ENCODE measurements around the gene RPTOR.
"Not testable (repeated sequence)": the region's sequence is repeated elsewhere in the genome, so short reads cannot be mapped to it uniquely, and the experiment has no call there.

Gene RPTOR

DNA sequence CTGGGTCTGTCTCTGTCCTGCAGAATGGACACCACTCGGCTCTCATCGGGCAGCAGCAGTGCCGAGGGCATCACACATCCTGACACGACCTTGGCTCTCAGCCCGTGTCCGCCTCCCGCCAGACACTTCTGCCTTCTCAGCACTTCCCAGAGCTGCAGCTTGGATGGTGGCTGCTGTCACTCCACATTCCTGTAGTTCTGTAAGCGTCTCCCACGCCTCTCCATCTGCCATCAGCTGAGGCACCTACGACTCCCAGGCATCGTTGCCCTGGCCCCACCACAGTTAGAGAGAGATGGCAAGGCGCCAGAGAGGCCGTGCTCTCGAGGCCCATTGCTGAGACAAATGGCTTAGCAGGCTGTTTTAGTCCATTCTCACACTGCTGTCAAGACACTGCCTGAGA is 251.1 kb downstream of the RPTOR start:
- no peak for DNase-seq (ENCODE audit: low read depth, low spot score)

DNA sequence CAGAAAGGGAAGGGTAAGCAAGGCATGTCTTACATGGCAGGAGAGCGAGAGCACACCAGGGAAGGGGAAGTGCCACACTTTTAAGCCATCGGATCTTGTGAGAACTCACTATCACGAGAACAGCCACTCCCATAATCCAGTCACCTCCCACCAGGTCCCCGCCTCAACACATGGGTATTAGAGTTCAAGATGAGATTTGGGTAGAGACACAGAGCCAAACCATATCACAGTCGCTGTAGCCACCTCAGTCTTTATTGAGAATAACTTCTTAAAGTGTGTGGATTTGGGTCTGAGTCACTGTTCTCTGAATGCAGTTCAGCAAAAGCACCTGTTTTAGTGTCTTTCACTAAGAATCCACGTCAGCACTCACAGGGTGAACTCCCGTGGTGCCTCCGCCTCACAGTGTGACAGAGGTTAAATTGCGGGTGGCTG is 251.8 kb downstream of the RPTOR start:
- no peak for DNase-seq (ENCODE audit: low read depth, low spot score)

DNA sequence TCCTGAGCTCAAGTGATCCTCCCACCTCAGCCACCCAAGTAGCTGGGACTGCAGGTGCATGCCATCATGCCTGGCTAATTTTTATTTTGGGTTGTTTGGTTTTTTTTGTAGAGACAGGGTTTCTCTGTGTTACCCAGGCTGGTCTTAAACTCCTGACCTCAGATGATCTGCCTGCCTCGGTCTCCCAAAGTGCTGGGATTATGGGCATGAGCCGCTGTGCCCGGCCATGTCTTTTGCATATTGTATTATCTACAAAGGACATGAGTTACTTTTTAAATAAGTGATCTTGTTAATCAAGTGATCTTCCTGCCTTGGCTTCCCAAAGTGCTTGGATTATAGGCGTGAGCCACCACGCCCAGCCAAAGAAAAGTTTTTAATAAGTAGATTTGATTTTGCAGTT is 252.6 kb downstream of the RPTOR start:
- DNase-seq (ENCODE audit: low read depth, low spot score) = not testable (repeated sequence)

DNA sequence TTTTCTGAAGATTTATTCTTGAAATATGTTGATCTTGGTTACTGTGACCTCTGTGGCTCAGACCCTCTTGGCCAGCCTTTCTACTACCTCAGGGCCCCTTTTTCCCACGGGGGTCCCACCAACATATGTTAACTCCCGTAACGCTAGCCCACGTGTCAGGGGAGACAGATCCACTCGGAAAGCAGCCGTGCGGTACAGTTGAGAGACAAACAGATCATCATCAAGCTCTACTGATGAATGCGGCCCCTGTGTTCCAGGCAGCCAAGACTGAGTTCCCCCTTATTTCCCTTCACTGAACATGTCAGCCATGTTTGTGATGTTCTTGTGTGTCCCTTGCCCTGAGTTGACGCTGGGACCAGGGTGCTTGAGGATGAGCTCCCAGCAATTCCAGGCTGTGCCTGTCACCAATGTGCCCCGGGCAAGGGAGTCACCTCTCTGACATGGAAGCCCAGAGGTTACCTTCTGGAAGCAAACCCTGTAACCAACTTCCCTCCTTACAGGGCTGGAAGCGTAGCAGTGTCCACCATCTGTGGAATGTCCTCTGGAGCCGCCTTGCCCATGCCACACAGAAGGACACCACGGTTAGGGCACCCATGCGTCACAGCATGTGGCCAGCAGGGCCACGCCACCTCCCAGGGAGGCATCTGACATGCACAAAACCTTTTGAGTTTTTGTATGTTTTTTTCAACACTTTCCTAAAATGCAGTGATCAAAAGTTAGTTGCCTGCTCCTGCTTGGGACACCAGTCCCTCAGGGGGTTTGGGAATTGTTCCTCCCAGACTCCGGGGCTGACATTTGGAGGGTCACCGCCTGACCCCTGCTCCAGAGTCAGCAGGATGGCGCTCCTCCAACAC is 253.3 kb downstream of the RPTOR start:
- DNase-seq (ENCODE audit: low read depth, low spot score) = no peak

DNA sequence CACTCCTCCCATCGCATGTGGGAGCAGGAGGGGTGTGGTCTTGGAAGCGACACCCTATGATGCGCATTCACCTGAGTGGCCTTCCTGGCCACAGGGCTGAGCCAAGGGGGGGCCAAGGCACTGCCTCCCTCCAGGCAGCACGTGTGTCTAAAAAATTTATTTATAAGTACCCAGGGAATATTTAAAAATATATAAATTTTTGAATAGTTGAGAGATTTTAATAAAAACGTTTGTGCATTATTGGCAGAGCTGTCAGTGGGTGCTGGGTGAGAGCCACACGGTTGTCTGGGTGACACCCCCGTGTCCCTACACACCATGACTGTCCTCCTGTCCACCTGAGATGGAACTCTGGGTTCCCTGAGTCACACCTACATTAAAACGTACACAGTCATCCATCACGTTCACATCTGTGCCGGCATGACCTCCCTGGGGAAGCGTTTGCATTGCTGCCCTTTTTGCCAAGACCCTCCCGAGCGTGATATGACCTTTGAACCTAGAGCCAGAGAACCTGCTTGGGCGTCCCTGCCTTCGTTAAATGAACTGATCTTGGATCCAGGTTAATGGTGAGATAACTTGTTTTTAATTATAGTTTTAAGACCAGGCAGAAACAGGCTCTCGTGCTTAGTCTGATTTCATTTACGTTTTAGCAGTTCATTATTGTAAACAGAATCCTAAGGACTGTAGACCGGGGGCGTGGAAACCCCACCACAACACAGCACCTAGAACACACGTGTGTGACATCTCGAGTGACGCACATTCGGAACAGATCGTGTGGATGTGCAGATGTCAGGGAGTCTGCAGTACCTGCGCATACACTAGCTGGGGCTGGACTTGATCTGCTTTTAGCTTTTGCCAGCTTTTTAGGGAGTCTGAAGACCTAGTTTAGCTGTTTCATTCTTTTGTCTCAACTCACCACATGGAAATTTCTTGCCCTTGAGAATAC is 254.2 kb downstream of the RPTOR start:
- DNase-seq (ENCODE audit: low read depth, low spot score) = no peak

DNA sequence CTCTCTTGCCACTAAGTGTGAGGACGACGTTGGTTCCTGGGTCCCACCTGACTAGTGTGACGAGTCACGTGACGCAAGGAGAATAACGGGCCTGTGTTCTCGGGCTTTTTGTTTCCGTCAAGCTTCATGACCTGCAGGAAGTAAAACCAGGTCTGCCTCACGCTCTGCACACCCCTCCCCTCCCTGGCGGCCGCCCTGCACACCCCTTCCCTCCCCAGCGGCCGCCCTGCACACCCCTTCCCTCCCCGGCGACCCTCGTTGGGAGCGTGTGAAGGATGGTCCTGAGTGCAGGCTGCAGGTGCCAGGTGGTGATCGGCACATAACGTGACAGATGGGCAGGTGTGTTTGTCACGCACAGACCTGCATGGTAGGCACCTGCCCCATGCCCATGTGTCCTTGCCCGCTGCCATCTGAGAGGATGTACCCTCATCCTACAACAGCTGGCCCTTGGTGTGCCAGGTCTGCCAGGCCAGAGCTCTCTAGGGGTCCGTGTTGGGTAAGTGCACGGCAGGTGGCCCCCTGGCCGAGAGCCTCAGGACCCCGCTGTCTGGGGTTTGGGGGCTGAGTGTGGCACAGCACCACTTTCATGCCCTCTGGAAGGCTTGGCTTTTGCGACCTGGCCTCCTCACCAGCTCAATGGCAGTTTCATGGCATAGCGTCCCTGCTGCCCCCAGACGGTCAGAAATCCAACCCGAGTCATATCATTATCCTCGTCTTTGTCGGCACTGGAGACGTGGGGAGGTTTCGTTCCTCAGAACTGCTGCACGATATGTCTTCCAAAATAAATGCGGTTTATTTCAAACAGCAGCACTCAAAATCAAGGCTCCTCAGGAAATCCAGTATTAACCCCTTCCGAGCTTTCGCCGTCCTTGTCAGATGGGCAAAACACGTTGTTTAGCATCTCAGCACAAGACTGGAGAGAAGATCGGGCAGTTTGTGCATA is 255.2 kb downstream of the RPTOR start:
- no peak for DNase-seq (ENCODE audit: low read depth, low spot score)

DNA sequence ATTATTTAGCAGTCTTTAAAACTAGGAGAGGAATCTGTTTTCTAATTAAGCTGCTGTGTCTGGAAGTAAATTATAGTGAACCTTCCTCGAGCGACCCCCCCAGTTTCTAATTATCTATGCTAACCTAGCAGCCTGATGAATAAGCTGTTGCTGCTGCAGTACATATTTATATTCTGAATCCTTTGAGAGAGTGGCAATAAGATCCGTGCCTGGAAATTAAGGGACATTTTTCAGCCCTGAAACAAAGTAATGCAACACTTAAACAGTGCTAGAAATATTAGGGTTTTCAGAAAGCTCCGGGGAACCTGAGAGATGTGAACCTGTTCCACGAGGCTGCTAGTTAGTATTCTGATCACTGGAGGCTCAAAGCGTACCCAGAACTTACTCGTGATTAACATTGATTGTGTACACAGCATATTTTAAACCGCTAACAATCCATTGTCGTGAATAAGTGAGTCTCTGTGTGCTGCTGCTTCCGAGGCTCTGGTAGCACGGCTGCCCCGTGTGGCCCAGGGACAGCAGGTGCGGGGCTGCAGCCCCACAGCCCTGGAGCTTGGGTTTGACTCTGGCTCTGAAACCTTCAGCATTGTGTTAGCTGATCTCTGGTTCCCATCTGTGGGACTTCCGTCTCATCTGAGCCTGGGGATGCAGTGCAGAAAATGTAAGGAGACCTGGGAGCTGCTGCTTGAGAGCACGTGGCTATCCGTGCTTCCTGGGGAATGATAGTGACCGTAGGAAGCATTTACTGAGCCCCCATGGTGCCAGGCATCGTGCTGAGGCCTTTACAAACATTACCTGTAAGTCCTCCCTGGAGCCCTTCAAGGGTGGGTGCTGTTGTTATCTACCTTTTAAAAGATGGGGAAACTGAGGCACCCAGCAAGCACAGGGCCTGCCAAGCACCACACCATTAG is 256.1 kb downstream of the RPTOR start:
- DNase-seq (ENCODE audit: low read depth, low spot score) = no peak

DNA sequence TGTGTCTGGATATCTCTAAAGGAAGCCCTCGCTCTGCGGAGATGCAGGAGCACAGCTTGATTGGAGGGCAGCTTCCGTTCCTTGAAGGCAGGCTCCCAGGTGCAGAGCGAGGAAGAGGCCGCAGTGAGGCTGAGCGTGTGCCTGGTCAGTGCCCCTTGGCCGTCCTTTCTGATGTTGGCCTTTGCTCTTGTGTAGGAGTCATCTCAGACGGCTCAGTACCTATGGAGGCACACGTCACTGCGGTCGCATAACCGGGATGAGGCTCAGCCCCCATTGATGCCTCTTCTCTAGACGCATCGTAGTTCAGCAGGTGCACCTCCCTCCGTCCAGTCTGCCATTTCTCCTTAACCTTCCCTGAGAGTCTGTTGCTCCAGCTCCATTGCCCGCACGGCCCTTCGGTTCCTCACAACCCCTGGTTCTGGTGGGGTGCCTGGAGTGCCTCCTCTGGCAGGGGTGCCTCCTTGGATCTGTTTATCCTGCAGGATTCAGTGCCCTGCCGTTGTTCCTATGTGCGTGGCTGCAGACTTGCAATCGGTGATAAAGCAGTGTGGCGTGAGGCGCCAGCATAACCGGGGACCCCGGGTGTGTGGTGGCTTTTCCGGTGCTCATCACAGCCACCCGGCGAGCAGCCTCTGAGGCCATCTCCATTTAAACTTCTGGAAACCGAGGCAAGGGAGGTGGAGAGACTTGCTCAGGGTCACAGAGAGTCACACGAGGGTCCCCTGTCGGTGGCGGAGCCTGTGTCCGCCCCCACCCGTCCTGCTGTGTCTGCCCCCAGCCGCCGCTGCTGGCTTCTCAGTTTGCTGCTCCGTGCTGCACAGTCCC is 258.2 kb downstream of the RPTOR start:
- DNase-seq (ENCODE audit: low read depth, low spot score) = no peak

DNA sequence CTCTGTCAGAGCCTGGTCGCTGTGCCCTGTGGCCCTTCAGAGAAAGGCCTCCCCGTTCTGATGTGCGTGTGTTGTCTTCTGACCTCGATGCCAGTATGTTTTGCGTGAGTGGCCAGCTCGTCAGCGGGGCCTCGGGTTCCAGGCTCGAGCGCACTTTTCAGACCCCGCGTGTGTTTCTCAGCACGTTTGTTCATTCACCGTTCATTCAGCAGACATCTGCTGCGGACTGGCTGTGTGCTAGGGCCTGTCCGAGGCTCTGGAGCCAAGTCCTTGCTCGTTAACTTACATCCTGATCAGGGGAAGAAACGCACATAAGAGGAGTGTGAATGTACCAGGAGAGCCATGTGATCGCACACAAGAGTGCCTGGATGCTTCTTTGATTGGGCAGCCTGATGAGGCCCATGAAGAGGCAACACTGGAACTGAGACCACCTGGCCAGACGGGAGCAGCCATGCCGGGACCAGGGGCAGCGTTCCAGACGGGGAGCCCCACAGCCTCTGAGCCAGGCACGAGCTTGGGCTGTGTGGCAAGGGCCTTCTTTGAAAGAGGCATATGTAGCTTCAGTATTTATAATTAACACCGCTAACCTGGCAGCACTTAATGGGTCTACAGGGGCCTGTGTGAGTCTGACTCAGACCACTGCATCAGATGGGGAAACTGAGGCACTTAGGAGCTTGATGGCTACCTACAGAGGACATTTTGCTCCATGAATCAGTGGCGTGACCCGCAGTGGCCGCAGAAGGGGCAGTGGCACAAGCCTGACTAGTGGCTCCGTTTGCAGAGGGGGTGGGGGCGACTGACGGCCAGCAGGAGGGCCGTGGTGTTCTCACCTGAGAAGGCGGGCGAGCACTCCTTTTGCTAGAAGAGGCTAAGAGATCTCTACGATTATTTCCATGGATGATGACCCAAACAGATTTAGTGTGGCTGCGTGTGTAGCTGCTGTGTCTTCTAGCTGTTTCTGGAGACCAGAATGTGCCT is 259.1 kb downstream of the RPTOR start:
- DNase-seq (ENCODE audit: low read depth, low spot score) = no peak

DNA sequence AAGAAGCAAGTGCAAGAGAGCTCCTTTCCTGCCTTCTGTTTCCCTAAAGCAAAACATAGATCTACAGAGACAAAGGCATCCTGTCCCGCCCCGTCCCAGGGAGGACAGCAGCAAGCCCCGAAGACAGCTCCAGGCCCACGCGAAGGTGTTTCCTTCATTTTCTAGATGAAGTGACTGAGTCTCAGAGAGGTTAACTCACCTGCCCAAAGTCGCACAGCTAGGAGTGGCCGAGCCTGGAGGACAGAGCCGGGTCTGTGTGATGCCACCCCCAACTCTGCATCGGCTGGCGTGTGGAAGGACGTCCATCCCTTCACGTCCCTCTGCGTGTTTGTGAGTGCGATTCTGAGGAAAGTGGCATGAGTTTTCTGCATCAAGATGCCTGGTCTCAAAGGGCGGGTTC is 259.8 kb downstream of the RPTOR start:
- DNase-seq (ENCODE audit: low read depth, low spot score) = no peak

DNA sequence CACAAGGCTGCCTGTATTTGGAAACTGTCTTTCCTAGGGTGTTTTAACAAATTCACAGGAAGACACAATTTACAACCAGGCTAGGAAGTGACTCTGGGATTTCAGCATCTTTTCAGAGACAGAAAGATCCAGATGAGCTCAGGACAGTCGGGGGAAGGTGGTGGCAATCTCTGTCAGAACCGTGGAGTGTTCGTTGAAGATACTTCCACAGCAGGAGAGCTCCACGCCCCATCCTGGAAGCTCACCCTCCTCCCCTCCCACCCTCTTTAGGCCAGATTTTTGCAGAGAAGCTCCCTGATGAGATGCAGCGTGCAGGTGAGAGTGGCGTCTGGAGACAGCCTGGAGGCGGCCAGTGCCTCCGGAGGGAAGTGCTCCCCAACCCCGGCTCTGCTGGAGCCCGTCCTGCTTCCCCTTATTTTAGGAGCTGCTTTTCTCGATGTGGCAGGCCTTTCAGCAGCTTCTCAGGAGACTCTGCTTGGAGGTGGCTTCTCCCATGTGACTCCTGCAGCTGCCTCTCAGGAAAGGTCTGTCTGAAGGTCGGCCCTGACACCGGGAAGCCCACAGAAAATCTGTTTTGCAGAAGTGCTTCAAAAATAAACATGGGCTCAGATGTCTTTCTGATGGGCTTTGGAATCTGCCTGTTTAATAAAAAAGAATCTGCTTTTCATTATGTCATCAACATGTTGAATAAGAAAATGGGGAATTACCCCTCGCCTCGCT is 260.6 kb downstream of the RPTOR start:
- DNase-seq (ENCODE audit: low read depth, low spot score) = no peak

DNA sequence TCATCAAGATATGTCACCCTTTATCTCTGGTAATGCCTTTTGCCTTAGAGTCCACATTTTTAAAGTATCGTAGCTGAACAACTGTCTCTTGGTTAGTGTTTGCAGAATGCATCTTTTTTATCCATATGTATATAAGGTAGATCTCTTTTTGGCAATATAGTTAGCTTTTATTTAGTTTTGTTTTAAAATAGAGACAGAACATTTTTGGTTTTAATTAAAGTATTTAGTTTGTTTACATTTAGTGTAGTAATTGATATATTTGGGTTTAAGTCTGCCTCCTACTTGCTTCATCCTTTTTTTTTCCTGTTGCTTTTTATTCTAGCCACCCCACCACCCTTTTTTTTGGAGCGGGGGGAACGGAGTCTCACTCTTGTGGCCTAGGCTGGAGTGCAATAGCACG is 262.4 kb downstream of the RPTOR start:
- no peak for DNase-seq (ENCODE audit: low read depth, low spot score)

DNA sequence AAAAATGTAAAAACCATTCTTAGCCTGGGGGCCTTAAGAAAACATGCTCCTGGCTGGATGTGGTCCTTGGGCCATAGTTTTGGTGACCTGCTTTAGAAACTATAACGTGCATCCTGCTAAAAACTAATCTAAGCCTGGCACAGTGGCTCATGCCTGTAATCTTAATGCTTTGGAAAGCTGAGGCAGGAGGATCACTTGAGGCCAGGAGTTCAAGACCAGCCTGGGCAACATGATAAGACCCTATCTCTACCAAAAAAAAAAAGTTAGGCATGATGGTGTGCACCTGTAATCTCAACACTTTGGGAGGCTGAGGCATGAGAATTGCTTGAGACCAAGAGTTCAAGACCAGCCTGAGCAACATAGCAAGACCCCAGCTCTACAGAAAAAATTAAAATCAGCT is 263.2 kb downstream of the RPTOR start:
- no peak for DNase-seq (ENCODE audit: low read depth, low spot score)

DNA sequence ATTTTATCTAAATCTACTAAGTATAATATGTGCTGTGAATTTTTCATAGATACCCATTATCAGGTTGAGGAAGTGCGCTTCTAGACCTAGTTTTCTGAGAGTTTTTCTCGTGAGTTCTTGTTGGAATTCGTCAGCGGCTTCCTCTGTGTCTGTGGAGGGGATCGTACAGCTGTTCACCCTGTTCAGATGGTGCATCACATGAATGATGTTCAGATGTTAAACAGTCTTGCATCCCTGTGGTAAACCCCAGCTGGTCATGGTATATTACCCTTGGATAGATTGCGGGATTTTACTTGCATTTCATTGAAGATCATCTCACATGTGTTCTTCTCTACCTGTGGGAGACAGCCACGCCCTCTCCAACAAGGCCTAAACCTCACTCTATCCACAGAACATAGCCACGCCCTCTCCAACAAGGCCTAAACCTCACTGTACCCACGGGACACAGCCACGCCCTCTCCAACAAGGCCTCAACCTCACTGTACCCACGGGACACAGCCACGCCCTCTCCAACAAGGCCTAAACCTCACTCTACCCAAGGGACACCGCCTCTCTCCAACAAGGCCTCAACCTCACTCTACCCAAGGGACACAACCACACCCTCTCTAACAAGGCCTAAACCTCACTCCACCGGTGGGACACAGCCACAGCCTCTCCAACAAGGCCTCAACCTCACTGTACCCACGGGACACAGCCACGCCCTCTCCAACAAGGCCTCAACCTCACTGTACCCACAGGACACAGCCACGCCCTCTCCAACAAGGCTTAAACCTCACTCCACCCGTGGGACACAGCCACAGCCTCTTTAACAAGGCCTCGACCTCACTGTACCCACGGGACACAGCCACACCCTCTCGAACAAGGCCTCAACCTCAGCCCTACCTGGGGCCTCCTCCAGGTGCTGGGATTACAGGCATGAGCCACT is 266.8 kb downstream of the RPTOR start:
- no peak for DNase-seq (ENCODE audit: low read depth, low spot score)

DNA sequence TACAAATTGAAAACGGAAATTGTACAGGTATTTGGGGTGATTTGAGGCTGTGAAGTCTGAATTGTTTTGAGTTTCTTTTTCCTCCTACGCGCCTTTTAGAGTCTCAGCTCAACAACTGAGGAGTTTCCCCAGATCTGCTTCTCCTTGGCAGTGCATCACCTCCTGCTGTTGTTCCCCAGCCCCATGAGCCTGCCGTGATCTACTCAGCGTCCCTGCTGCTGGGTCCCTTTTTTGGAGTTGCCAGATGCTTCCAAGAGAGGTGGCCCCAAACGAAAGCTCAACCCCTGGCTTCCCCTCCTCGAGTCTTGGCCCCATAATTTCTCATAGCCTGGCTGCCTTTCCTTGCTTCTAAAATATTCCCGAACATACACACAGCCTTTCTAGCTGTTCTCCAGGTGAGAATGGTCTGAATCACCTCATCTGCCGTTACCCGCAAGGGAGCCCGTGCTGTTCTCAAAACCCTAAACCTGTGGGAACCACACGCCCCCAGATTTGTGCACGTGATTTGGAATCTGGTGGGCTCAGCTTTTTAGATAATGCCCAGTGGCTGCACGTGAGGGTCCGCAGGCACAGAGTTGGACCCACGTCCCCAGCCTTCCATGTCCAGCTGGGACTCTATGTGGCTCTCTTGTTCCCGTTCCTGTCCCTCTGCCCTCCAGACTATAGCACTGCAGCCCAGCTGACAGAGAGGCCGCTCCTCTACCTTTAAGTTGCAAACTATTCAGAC is 267.9 kb downstream of the RPTOR start:
- DNase-seq (ENCODE audit: low read depth, low spot score) = no peak

DNA sequence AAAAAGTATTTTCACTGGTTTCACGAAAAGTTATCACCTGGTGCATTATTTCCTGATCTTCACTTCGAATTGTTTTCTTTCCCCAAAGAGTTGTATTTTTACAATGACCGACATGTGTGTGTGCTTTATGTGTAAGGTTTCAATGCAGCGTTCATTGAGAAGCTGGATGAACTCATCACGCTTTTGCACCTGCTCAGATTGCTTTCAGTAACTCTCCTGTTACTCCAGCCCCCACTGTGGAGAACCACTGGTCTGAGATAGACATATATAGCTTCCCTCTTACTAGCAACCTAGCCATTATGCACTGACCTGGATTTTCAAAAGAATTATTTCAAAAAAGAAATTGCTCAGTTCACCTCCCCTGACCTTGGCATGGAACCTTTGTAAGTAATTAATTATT is 268.7 kb downstream of the RPTOR start:
- DNase-seq (ENCODE audit: low read depth, low spot score) = no peak

Measured in iPS DF 19.7 (cell line).